Spleen (tissue), 11 donors: ENCODE data around the gene RNF187. TPM values are rescaled to one million over a fixed set of nuclear protein-coding genes. Genes with fewer than 3 reads are reported as not detected.

Source experiments
- DNase-seq: peaks from one replicate; pipeline ENCODE4 v3.0.0-alpha.2; 2020
- H3K27ac ChIP-seq, 8 donors: fragments of 200-600 bp; sonication (generic) in 7 of 8; 1 replicate in 4 of 8; 2 replicates in 4 of 8; pipeline versions ENCODE4 v1.5.0 to v1.8.0; 2016 to 2021; ENCODE audit warnings: inconsistent platforms in 4 of 8, mild to moderate bottlenecking in 4 of 8, moderate library complexity in 1 of 8
- H3K27me3 ChIP-seq, 7 donors: fragments of 200-600 bp; sonication (generic) in 6 of 7; replicated peaks in 1 of 7; 1 replicate in 4 of 7; 2 replicates in 3 of 7; pipeline versions ENCODE4 v1.5.0 to v1.8.0; 2016 to 2021; ENCODE audit warnings: inconsistent platforms in 3 of 7, mild to moderate bottlenecking in 1 of 7
- H3K36me3 ChIP-seq, 6 donors: fragments of 200-600 bp; sonication (generic) in 5 of 6; 1 replicate in 4 of 6; 2 replicates in 2 of 6; pipeline versions ENCODE4 v1.5.0 to v1.8.0; 2016 to 2021; ENCODE audit warnings: inconsistent platforms in 2 of 6
- H3K4me1 ChIP-seq, 6 donors: fragments of 200-600 bp; sonication (generic) in 5 of 6; 1 replicate in 3 of 6; 2 replicates in 3 of 6; pipeline versions ENCODE4 v1.5.0 to v1.8.0; 2016 to 2021; ENCODE audit warnings: inconsistent platforms in 3 of 6
- H3K4me3 ChIP-seq, 8 donors: fragments of 200-600 bp; sonication (generic) in 7 of 8; 1 replicate in 4 of 8; 2 replicates in 4 of 8; pipeline versions ENCODE4 v1.5.0 to v1.8.0; 2016 to 2021; ENCODE audit warnings: inconsistent platforms in 4 of 8, mild to moderate bottlenecking in 4 of 8, moderate library complexity in 2 of 8
- H3K9me3 ChIP-seq, 8 donors: fragments of 200-600 bp; sonication (generic) in 7 of 8; 1 replicate in 4 of 8; 2 replicates in 4 of 8; pipeline versions ENCODE4 v1.5.0 to v1.8.0; 2016 to 2021; ENCODE audit warnings: inconsistent platforms in 4 of 8
- CTCF ChIP-seq, 11 experiments: fragments of 200-600 bp in 7 of 11; fragments of 450-650 bp in 4 of 11; sonication (generic) in 4 of 11; IDR thresholded peaks in 8 of 11; conservative IDR thresholded peaks in 3 of 11; 1 replicate in 7 of 11; 2 replicates in 4 of 11; pipeline versions ENCODE4 v1.4.0 to v1.8.0; 2016 to 2021; ENCODE audit warnings: antibody characterized with exemption in 11 of 11, inconsistent platforms in 4 of 11, mild to moderate bottlenecking in 1 of 11
- POLR2A ChIP-seq, 3 donors: fragments of 450-650 bp; IDR thresholded peaks; one replicate each; pipeline ENCODE4 v1.5.1; 2017; ENCODE audit warnings: antibody characterized with exemption in 3 of 3, mild to moderate bottlenecking in 1 of 3
- POLR2AphosphoS5 ChIP-seq, 3 donors: sonication (generic); formaldehyde crosslinking; IDR thresholded peaks; one replicate each; pipeline ENCODE4 v1.5.1; 2017; ENCODE audit warnings: antibody characterized with exemption in 3 of 3
- WGBS, 5 donors: extraction: QIAGEN DNeasy Blood & Tissue Kit in 3 of 5; methylation state at CpG; one replicate each; pipeline versions ENCODE4 v1.1.5 to v1.1.7; 2013 to 2018; 5-methylcytosine and 5-hydroxymethylcytosine counted together
- intact Hi-C: fragments of 100-400 bp; cut with DNase I; formaldehyde crosslinking; loops from one replicate; pipeline ENCODE4 v1.15.0; 2023; ENCODE audit warnings: low total_unique reads
- polyA plus RNA-seq, 3 donors: library from polyadenylated mRNA; stranded (reverse); fragments of 200-250 nt; gene quantifications; one replicate each; pipeline ENCODE4 v1.2.1, GENCODE V29; 2013
- total RNA-seq, 7 donors: library from RNA; depleted of rRNA in 3 of 7; stranded (reverse); fragments of >200 nt in 3 of 7; fragmentation: NEBNext Ultra II Directional in 4 of 7; extraction: Animal tissue kit (Norgen Biotek cat#: 25700) in 4 of 7; gene quantifications; one replicate each; pipeline versions ENCODE4 v1.1.0 to v1.2.1, GENCODE V29; 2016 to 2021
- donor health status: healthy with polysubstance abuse.
- donor health status: DM: no; HTN: no; CAD: no; lungs with moderate emphysema.
- donor health status: DM: no; HTN: no; CAD: no.
- donor health status: Bipolar disorder and iron deficiency.
- donor health status: healthy.
- donor health status: DM: no; HTN: no; CAD: no.
- donor health status: DM: yes; HTN: yes; CAD: no.

The RNF187 gene
- total and polyA plus RNA-seq, 10 donors, result 21.4 to 118 (median 60.4) TPM

DNA sequence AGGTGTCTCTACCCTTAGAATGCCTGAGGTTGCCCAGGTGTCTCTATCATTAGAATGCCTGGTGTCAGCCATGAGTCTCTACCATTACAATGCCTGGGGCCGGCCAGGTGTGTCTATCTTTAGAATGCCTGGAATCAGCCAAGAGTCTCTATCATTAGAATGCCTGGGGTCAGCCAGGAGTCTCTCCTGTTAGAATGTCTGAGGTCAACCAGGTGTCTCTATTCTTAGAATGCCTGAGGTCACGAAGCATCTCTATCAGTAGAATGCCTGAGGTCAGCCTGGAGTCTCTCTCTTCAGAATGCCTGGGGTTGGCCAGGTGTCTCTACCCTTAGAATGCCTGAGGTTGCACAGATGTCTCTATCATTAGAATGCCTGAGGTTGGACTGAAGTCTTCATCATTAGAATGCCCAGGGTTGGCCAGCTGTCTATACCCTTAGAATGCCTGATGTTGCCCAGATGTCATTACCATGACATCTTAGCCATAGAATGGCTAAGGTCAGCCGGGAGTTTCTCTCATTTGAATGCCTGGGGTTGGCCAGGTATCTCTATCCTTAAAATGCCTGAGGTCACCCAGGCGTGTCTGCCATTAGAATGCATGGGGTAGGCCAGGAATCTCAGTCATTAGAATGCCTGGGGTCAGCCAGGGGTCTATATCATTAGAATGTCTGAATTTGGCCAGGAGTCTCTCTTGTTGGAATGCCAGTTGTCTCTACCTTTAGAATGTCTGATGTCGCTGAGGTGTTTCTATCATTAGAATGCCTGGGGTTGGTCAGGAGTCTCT lies 44.0 kb downstream of the RNF187 start:
- Histone ChIP-seq H3K27me3 (peaks cover 0 to 87% (median 8%) of the 10 kb centered on the region in 7 donors), H3K9me3 (peaks cover 0 to 16% (median 5%) of the 10 kb centered on the region in 8 donors), H3K4me3 (no peak overlapping the region), H3K36me3 (no peaks in the 10 kb centered on the region), H3K27ac (no peak overlapping the region), H3K4me1 (no peaks in the 10 kb centered on the region)
- TF ChIP-seq CTCF (IDR thresholded peaks at IDR 0.05 in 8 of 11, conservative IDR thresholded peaks at IDR 0.05 in 3 of 11) (no peak), POLR2AphosphoS5 (IDR thresholded peaks at IDR 0.05) (no peak), POLR2A (IDR thresholded peaks at IDR 0.05) (no peak)
- WGBS, 5 donors, result 58 to 73% (median 66%) methylated on average over 5 of the region's 5 CpGs
- intact Hi-C loops, result no loop called here
- peak; percentile 18 for DNase-seq

DNA sequence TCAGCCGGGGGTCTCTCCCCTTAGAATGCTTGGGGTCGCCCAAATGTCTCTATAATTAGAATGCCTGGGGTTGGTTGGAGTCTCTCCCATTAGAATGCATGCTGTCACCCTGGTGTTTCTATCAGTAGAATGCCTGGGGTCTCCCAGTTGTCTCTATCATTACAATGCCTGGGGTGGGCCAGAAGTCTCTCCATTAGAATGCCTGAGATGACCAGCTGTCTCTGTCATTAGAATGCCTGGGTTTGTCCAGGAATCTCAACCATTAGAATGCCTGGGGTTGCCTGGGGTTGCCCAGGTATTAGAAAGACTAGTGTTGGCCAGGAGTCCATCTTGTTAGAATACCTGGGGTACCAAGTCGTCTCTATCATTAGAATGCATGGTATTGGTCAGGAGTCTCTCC lies 51.6 kb downstream of the RNF187 start:
- H3K36me3 ChIP-seq, result no peaks in the 10 kb centered on the region
- H3K27me3 ChIP-seq, result peaks cover 0 to 58% (median 0%) of the 10 kb centered on the region in 7 donors
- no peaks in the 10 kb centered on the region for H3K4me1 ChIP-seq
- no peak for DNase-seq
- 51 to 80% (median 60%) methylated on average over 2 to 3 of the region's 3 CpGs for WGBS, 5 donors
- TF ChIP-seq POLR2A (IDR thresholded peaks at IDR 0.05) (no peak), POLR2AphosphoS5 (IDR thresholded peaks at IDR 0.05) (no peak), CTCF (IDR thresholded peaks at IDR 0.05 in 8 of 11, conservative IDR thresholded peaks at IDR 0.05 in 3 of 11) (no peak)
- intact Hi-C loops, result no loop called here
- no peak overlapping the region for H3K27ac ChIP-seq
- H3K9me3 ChIP-seq, result peaks cover 0 to 45% (median 21%) of the 10 kb centered on the region in 8 donors
- no peak overlapping the region for H3K4me3 ChIP-seq

GRCh38 chr1:228540161-228540917 lies 53.2 kb downstream of the RNF187 start:
- Histone ChIP-seq H3K36me3 (no peaks in the 10 kb centered on the region), H3K4me1 (no peaks in the 10 kb centered on the region), H3K4me3 (no peak overlapping the region), H3K27me3 (peaks cover 0 to 54% (median 0%) of the 10 kb centered on the region in 7 donors), H3K9me3 (peaks cover 0 to 37% (median 21%) of the 10 kb centered on the region in 8 donors), H3K27ac (no peak overlapping the region)
- WGBS, 5 donors, result 56 to 63% (median 58%) methylated on average over 9 of the region's 9 CpGs
- peak; percentile 23 for DNase-seq
- TF ChIP-seq CTCF (IDR thresholded peaks at IDR 0.05 in 8 of 11, conservative IDR thresholded peaks at IDR 0.05 in 3 of 11) (no peak), POLR2AphosphoS5 (IDR thresholded peaks at IDR 0.05) (no peak), POLR2A (IDR thresholded peaks at IDR 0.05) (no peak)
- intact Hi-C loops, result no loop called here

GRCh38 chr1:228541725-228542124 lies 54.5 kb downstream of the RNF187 start:
- peaks cover 0 to 57% (median 0%) of the 10 kb centered on the region in 7 donors for H3K27me3 ChIP-seq
- H3K36me3 ChIP-seq, result no peaks in the 10 kb centered on the region
- H3K27ac ChIP-seq, result no peak overlapping the region
- H3K9me3 ChIP-seq, result peaks cover 0 to 24% (median 9%) of the 10 kb centered on the region in 8 donors
- intact Hi-C loops, result no loop called here
- DNase-seq, result no peak
- no peak overlapping the region for H3K4me3 ChIP-seq
- 72 to 82% (median 76%) methylated on average over 4 of the region's 4 CpGs for WGBS, 5 donors
- TF ChIP-seq POLR2A (IDR thresholded peaks at IDR 0.05), result no peak
- no peak for TF ChIP-seq CTCF (IDR thresholded peaks at IDR 0.05 in 8 of 11, conservative IDR thresholded peaks at IDR 0.05 in 3 of 11)
- no peak for TF ChIP-seq POLR2AphosphoS5 (IDR thresholded peaks at IDR 0.05)
- no peaks in the 10 kb centered on the region for H3K4me1 ChIP-seq
